HG02623 (cell line): Measurements from ENCODE around the gene KRTAP4-5.
"Not testable (repeated sequence)": the region's sequence is repeated elsewhere in the genome, so short reads cannot be mapped to it uniquely, and the experiment has no call there.

Source experiments
- ATAC-seq: cut with Tn5 transposase; IDR thresholded peaks from one replicate; pipeline ENCODE4 v1.9.1; 2021; ENCODE audit warnings: moderate library complexity; ENCODE audit not compliant: unreplicated experiment

KRTAP4-5 gene

GRCh38 chr17:41147531-41148204 lies 2.0 kb downstream of the KRTAP4-5 start:
- no peak for ATAC-seq

GRCh38 chr17:41145261-41145660 lies 4.4 kb downstream of the KRTAP4-5 start:
- no peak for ATAC-seq

GRCh38 chr17:41144846-41145245 lies 4.8 kb downstream of the KRTAP4-5 start:
- no peak for ATAC-seq

- ATAC-seq, result no peak
Observed at GRCh38 chr17:41141361-41141760, 8.3 kb downstream of the KRTAP4-5 start.

GRCh38 chr17:41140360-41141131 lies 9.1 kb downstream of the KRTAP4-5 start, which contains the start of gene KRTAP4-6:
Gene KRTAP4-6, minus strand, starts transcription at chr17:41140544. Its CDS starts 57 bp downstream, at chr17:41140487.
- ATAC-seq, result no peak

- ATAC-seq, result not testable (repeated sequence)
Observed at GRCh38 chr17:41139865-41140264, 9.8 kb downstream of the KRTAP4-5 start.

- no peak for ATAC-seq
Observed at GRCh38 chr17:41133880-41134735, 15.5 kb downstream of the KRTAP4-5 start.

GRCh38 chr17:41131979-41132378 lies 17.6 kb downstream of the KRTAP4-5 start:
- no peak for ATAC-seq

- ATAC-seq, result no peak
Observed at GRCh38 chr17:41127371-41127770, 22.3 kb downstream of the KRTAP4-5 start.

GRCh38 chr17:41126412-41126811 lies 23.2 kb downstream of the KRTAP4-5 start:
- ATAC-seq, result no peak

GRCh38 chr17:41125064-41125463 lies 24.6 kb downstream of the KRTAP4-5 start:
- ATAC-seq, result no peak

GRCh38 chr17:41123991-41124371 lies 25.6 kb downstream of the KRTAP4-5 start, which contains the start of gene KRTAP4-12:
Gene KRTAP4-12, minus strand, starts transcription at chr17:41124182. Its CDS starts 60 bp downstream, at chr17:41124122.
- not testable (repeated sequence) for ATAC-seq

- ATAC-seq, result not testable (repeated sequence)
Observed at GRCh38 chr17:41123292-41123990, 26.2 kb downstream of the KRTAP4-5 start.

- ATAC-seq, result no peak
Observed at GRCh38 chr17:41121742-41122141, 27.9 kb downstream of the KRTAP4-5 start.

GRCh38 chr17:41119696-41120690 lies 29.6 kb downstream of the KRTAP4-5 start:
- ATAC-seq, result not testable (repeated sequence)

GRCh38 chr17:41118721-41119120 lies 30.9 kb downstream of the KRTAP4-5 start:
- ATAC-seq, result no peak

GRCh38 chr17:41117846-41118386 lies 31.7 kb downstream of the KRTAP4-5 start, which contains the start of gene KRTAP4-11:
Gene KRTAP4-11, minus strand, starts transcription at chr17:41118373. Its CDS starts 58 bp downstream, at chr17:41118315.
- not testable (repeated sequence) for ATAC-seq

GRCh38 chr17:41116297-41116696 lies 33.3 kb downstream of the KRTAP4-5 start:
- ATAC-seq, result no peak
